Natural killer cell (primary cell): ENCODE results near the gene ADAMTS19. TPM values are rescaled to one million over a fixed set of nuclear protein-coding genes. Genes with fewer than 3 reads are reported as not detected.

Experiments used
- ATAC-seq, 3 donors: fragments of 150-1000 bp in 2 of 3; fragments of 200-7000 bp in 1 of 3; cut with Tn5 transposase; 1 replicate in 1 of 3; 2 replicates in 2 of 3; pipeline ENCODE4 v1.10.0; 2021; ENCODE audit warnings: mild to moderate bottlenecking in 2 of 3, moderate library complexity in 2 of 3
- DNase-seq, 2 donors: peaks; one replicate each; pipeline versions ENCODE4 v3.0.0 to v3.0.0-alpha.2; 2013 to 2021; ENCODE audit warnings: mixed read lengths in 1 of 2
- H3K27ac ChIP-seq: one replicate; pipeline ENCODE4 v1.5.1; 2013; ENCODE audit warnings: mild to moderate bottlenecking, low read length
- H3K27me3 ChIP-seq: one replicate; pipeline ENCODE4 v1.6.1; 2013; ENCODE audit warnings: low read length; ENCODE audit not compliant: control insufficient read depth, insufficient read depth
- H3K36me3 ChIP-seq: one replicate; pipeline ENCODE4 v1.6.1; 2013; ENCODE audit warnings: low read length; ENCODE audit not compliant: control insufficient read depth, insufficient read depth
- H3K4me1 ChIP-seq: one replicate; pipeline ENCODE4 v1.6.1; 2013; ENCODE audit warnings: low read length; ENCODE audit not compliant: control insufficient read depth, insufficient read depth
- H3K4me3 ChIP-seq: one replicate; pipeline ENCODE4 v1.5.1; 2013; ENCODE audit warnings: low read length
- H3K9me3 ChIP-seq: one replicate; pipeline ENCODE4 v1.6.1; 2013; ENCODE audit warnings: low read length; ENCODE audit not compliant: control insufficient read depth, insufficient read depth
- H3K27ac Mint-ChIP-seq, 2 donors: one replicate each; pipeline ENCODE4 v1.8.0; 2022; ENCODE audit warnings: mild to moderate bottlenecking in 2 of 2, mixed read lengths in 2 of 2, moderate library complexity in 1 of 2
- H3K27me3 Mint-ChIP-seq, 2 donors: one replicate each; pipeline ENCODE4 v1.8.0; 2022; ENCODE audit warnings: low read depth in 2 of 2, mixed read lengths in 2 of 2
- H3K36me3 Mint-ChIP-seq: one replicate; pipeline ENCODE4 v1.8.0; 2022; ENCODE audit warnings: mixed read lengths
- H3K4me1 Mint-ChIP-seq, 2 donors: one replicate each; pipeline ENCODE4 v1.8.0; 2022; ENCODE audit warnings: mixed read lengths in 2 of 2
- H3K4me3 Mint-ChIP-seq: one replicate; pipeline ENCODE4 v1.8.0; 2022; ENCODE audit warnings: mild to moderate bottlenecking, moderate library complexity, mixed read lengths
- H3K9me3 Mint-ChIP-seq, 2 donors: one replicate each; pipeline ENCODE4 v1.8.0; 2022; ENCODE audit warnings: mixed read lengths in 2 of 2
- CTCF ChIP-seq: fragments of 200-600 bp; IDR thresholded peaks from one replicate; pipeline ENCODE4 v1.8.0; 2022; ENCODE audit warnings: antibody characterized with exemption
- WGBS: methylation state at CpG from one replicate; pipeline ENCODE4 v1.1.7; 2013; ENCODE audit warnings: missing lambda C conversion rate; ENCODE audit not compliant: insufficient coverage; 5-methylcytosine and 5-hydroxymethylcytosine counted together
- intact Hi-C: fragments of 100-400 bp; cut with micrococcal nuclease; formaldehyde crosslinking; loops from one replicate; pipeline ENCODE4 v1.14.2; 2022
- total RNA-seq, 4 donors: library from RNA; stranded (reverse); fragments of 120-200 nt in 1 of 4; gene quantifications; one replicate each; pipeline versions ENCODE4 v1.2.3 to v1.2.4, GENCODE V29; 2013 to 2022

The ADAMTS19 gene
- total RNA-seq, 3 donors from 2014 or later (not counting 1 experiment from before 2014, with no cell fraction given) = not detected

GRCh38 chr5:129609710-129610109 lies 149.6 kb downstream of the ADAMTS19 start:
- DNase-seq = no peak
- no peaks in the 10 kb centered on the region for H3K4me1 ChIP-seq
- no peak overlapping the region for H3K4me3 Mint-ChIP-seq
- no peak for ATAC-seq
- H3K27me3 Mint-ChIP-seq = no peaks in the 10 kb centered on the region
- no peak overlapping the region for H3K4me3 ChIP-seq
- no peak overlapping the region for H3K27ac ChIP-seq
- intact Hi-C loops = no loop called here
- H3K9me3 ChIP-seq = no peaks in the 10 kb centered on the region
- H3K36me3 ChIP-seq = no peaks in the 10 kb centered on the region
- WGBS = 86% methylated on average over 1 of the region's 1 CpG
- H3K27ac Mint-ChIP-seq = no peak overlapping the region
- peaks cover 7 to 13% of the 10 kb centered on the region in 2 donors for H3K9me3 Mint-ChIP-seq
- H3K27me3 ChIP-seq = no peaks in the 10 kb centered on the region
- TF ChIP-seq CTCF = no peak
- H3K36me3 Mint-ChIP-seq = peaks cover 7% of the 10 kb centered on the region
- H3K4me1 Mint-ChIP-seq = no peaks in the 10 kb centered on the region

- no peaks in the 10 kb centered on the region for H3K36me3 ChIP-seq
- no peak overlapping the region for H3K4me3 Mint-ChIP-seq
- H3K4me3 ChIP-seq = no peak overlapping the region
- peaks cover 9 to 10% of the 10 kb centered on the region in 2 donors for H3K9me3 Mint-ChIP-seq
- no peaks in the 10 kb centered on the region for H3K9me3 ChIP-seq
- no peaks in the 10 kb centered on the region for H3K27me3 ChIP-seq
- no peak for DNase-seq
- no peaks in the 10 kb centered on the region for H3K27me3 Mint-ChIP-seq
- H3K36me3 Mint-ChIP-seq = peaks cover 7% of the 10 kb centered on the region
- intact Hi-C loops = no loop called here
- no peak overlapping the region for H3K27ac Mint-ChIP-seq
- no CpG with 5 or more reads among the region's 1 CpG for WGBS
- H3K27ac ChIP-seq = no peak overlapping the region
- ATAC-seq = no peak
- TF ChIP-seq CTCF = no peak
- H3K4me1 Mint-ChIP-seq = no peaks in the 10 kb centered on the region
- no peaks in the 10 kb centered on the region for H3K4me1 ChIP-seq
These were observed 156.4 kb downstream of the ADAMTS19 start for GRCh38 chr5:129616517-129616916.

- no peaks in the 10 kb centered on the region for H3K27me3 ChIP-seq
- no peaks in the 10 kb centered on the region for H3K36me3 ChIP-seq
- H3K27ac ChIP-seq = no peak overlapping the region
- ATAC-seq (no peak), DNase-seq (no peak)
- H3K4me3 ChIP-seq = no peak overlapping the region
- Mint-ChIP-seq H3K4me1 (no peaks in the 10 kb centered on the region), H3K9me3 (peaks cover 9 to 10% of the 10 kb centered on the region in 2 donors), H3K36me3 (peaks cover 7% of the 10 kb centered on the region), H3K4me3 (no peak overlapping the region), H3K27me3 (no peaks in the 10 kb centered on the region), H3K27ac (no peak overlapping the region)
- intact Hi-C loops = no loop called here
- no peaks in the 10 kb centered on the region for H3K4me1 ChIP-seq
- no peaks in the 10 kb centered on the region for H3K9me3 ChIP-seq
- no peak for TF ChIP-seq CTCF
- 100% methylated on average over 1 of the region's 1 CpG for WGBS
These were observed 157.1 kb downstream of the ADAMTS19 start for GRCh38 chr5:129617206-129617605.

GRCh38 chr5:129619782-129620181 lies 159.7 kb downstream of the ADAMTS19 start:
- Histone ChIP-seq H3K4me1 (no peaks in the 10 kb centered on the region), H3K4me3 (no peak overlapping the region), H3K9me3 (no peaks in the 10 kb centered on the region), H3K36me3 (no peaks in the 10 kb centered on the region), H3K27me3 (no peaks in the 10 kb centered on the region), H3K27ac (no peak overlapping the region)
- Mint-ChIP-seq H3K27me3 (no peaks in the 10 kb centered on the region), H3K4me1 (no peaks in the 10 kb centered on the region), H3K9me3 (peaks cover 7 to 11% of the 10 kb centered on the region in 2 donors), H3K27ac (no peak overlapping the region), H3K36me3 (no peaks in the 10 kb centered on the region), H3K4me3 (no peak overlapping the region)
- no peak for DNase-seq
- intact Hi-C loops = no loop called here
- TF ChIP-seq CTCF = no peak
- 80% methylated on average over 1 of the region's 2 CpGs for WGBS
- no peak for ATAC-seq
